HUDEP-2 (cell line): ENCODE results near the gene IGF1R.
A peak's percentile ranks its signal among the peaks of the same experiment; 100 is the strongest.

Experiments used
- DNase-seq, 76 experiments: peaks; one replicate each; lab custom pipeline; 2025; ENCODE audit not compliant: unreplicated experiment in 76 of 76; lab: John Stamatoyannopoulos, UW

The IGF1R gene

GRCh38 chr15:98699591-98700424 lies 51.5 kb downstream of the IGF1R start:
- no peak for DNase-seq

GRCh38 chr15:98700519-98700918 lies 52.2 kb downstream of the IGF1R start:
- DNase-seq, result no peak

- DNase-seq, result peak in 1 of 76 experiments; percentile 15
Measured at GRCh38 chr15:98703126-98703685, 54.9 kb downstream of the IGF1R start.

GRCh38 chr15:98705070-98705469 lies 56.7 kb downstream of the IGF1R start:
- DNase-seq, result no peak

- no peak for DNase-seq
Measured at GRCh38 chr15:98706387-98706786, 58.0 kb downstream of the IGF1R start.

GRCh38 chr15:98706986-98707385 lies 58.6 kb downstream of the IGF1R start:
- DNase-seq, result no peak

GRCh38 chr15:98708037-98708590 lies 59.8 kb downstream of the IGF1R start:
- DNase-seq, result no peak

- no peak for DNase-seq
Measured at GRCh38 chr15:98711810-98712209, 63.5 kb downstream of the IGF1R start.

GRCh38 chr15:98712845-98713584 lies 64.7 kb downstream of the IGF1R start:
- no peak for DNase-seq

- DNase-seq, result no peak
Measured at GRCh38 chr15:98713585-98714001, 65.3 kb downstream of the IGF1R start.

- no peak for DNase-seq
Measured at GRCh38 chr15:98714922-98715321, 66.6 kb downstream of the IGF1R start.

- DNase-seq, result no peak
Measured at GRCh38 chr15:98715401-98715800, 67.1 kb downstream of the IGF1R start.

- no peak for DNase-seq
Measured at GRCh38 chr15:98715890-98716443, 67.6 kb downstream of the IGF1R start.

- DNase-seq, result no peak
Measured at GRCh38 chr15:98717371-98717770, 69.0 kb downstream of the IGF1R start.

- no peak for DNase-seq
Measured at GRCh38 chr15:98717942-98718341, 69.6 kb downstream of the IGF1R start.

- no peak for DNase-seq
Measured at GRCh38 chr15:98718426-98719136, 70.2 kb downstream of the IGF1R start.

- peak in 4 of 76 experiments; percentile 16 to 31 (median 18) for DNase-seq
Measured at GRCh38 chr15:98719137-98719740, 70.9 kb downstream of the IGF1R start.

GRCh38 chr15:98720031-98720430 lies 71.7 kb downstream of the IGF1R start:
- no peak for DNase-seq

GRCh38 chr15:98720577-98721565 lies 72.5 kb downstream of the IGF1R start:
- no peak for DNase-seq
